CD14-positive monocyte (primary cell): ENCODE data around the gene GNPNAT1. TPM values are rescaled to one million over a fixed set of nuclear protein-coding genes. Genes with fewer than 3 reads are reported as not detected.

Experiments
- DNase-seq, 3 donors: peaks; one replicate each; pipeline ENCODE4 v3.0.0-alpha.2; 2011 to 2022
- H2AFZ ChIP-seq: 2 replicates; pipeline ENCODE4 v1.6.0; 2012; ENCODE audit warnings: mild to moderate bottlenecking, low read depth, low read length, inconsistent platforms; ENCODE audit not compliant: insufficient read depth, poor library complexity, severe bottlenecking
- H3K27ac ChIP-seq, 2 donors: 1 replicate in 1 of 2; 2 replicates in 1 of 2; pipeline ENCODE4 v1.5.1; 2012 to 2013; ENCODE audit warnings: low read length in 2 of 2, control low read depth in 1 of 2, inconsistent platforms in 1 of 2, low read depth in 1 of 2, mild to moderate bottlenecking in 1 of 2
- H3K27me3 ChIP-seq, 2 donors: one replicate each; pipeline versions ENCODE4 v1.6.0 to v1.6.1; 2011 to 2013; ENCODE audit warnings: low read length in 2 of 2; ENCODE audit not compliant: control insufficient read depth in 2 of 2, insufficient read depth in 2 of 2
- H3K36me3 ChIP-seq, 2 donors: replicated peaks in 1 of 2; 1 replicate in 1 of 2; 2 replicates in 1 of 2; pipeline versions ENCODE4 v1.5.1 to v1.6.1; 2012 to 2013; ENCODE audit warnings: low read length in 2 of 2, control low read depth in 1 of 2, inconsistent platforms in 1 of 2, mild to moderate bottlenecking in 1 of 2; ENCODE audit not compliant: insufficient read depth in 2 of 2, control insufficient read depth in 1 of 2
- H3K4me1 ChIP-seq, 2 donors: 1 replicate in 1 of 2; 2 replicates in 1 of 2; pipeline versions ENCODE4 v1.5.1 to v1.6.1; 2012 to 2013; ENCODE audit warnings: low read length in 2 of 2, control low read depth in 1 of 2, inconsistent platforms in 1 of 2, mild to moderate bottlenecking in 1 of 2, moderate library complexity in 1 of 2; ENCODE audit not compliant: insufficient read depth in 2 of 2, control insufficient read depth in 1 of 2
- H3K4me2 ChIP-seq: replicated peaks from 2 replicates; pipeline ENCODE3; 2012; ENCODE audit warnings: low read length, moderate library complexity, mild to moderate bottlenecking; ENCODE audit not compliant: poor library complexity, severe bottlenecking; ENCODE audit errors: extremely low read depth
- H3K4me3 ChIP-seq, 3 experiments: fragments of 200-600 bp in 1 of 3; sonication (generic) in 1 of 3; replicated peaks in 1 of 3; 1 replicate in 2 of 3; 2 replicates in 1 of 3; pipeline ENCODE4 v1.5.1; 2011 to 2013; ENCODE audit warnings: low read length in 3 of 3, mild to moderate bottlenecking in 3 of 3, control low read depth in 2 of 3, low read depth in 2 of 3, inconsistent platforms in 1 of 3, moderate library complexity in 1 of 3
- H3K79me2 ChIP-seq: 2 replicates; pipeline ENCODE4 v1.6.0; 2012; ENCODE audit warnings: mild to moderate bottlenecking, control low read depth, inconsistent platforms, low read length, moderate library complexity; ENCODE audit not compliant: insufficient read depth
- H3K9ac ChIP-seq: 2 replicates; pipeline ENCODE4 v1.6.0; 2017; ENCODE audit warnings: low read length, mild to moderate bottlenecking; ENCODE audit not compliant: insufficient read depth, poor library complexity, severe bottlenecking
- H3K9me3 ChIP-seq, 2 donors: replicated peaks in 1 of 2; 1 replicate in 1 of 2; 2 replicates in 1 of 2; pipeline versions ENCODE4 v1.5.1 to v1.6.1; 2012 to 2013; ENCODE audit warnings: low read length in 2 of 2, control low read depth in 1 of 2; ENCODE audit not compliant: control insufficient read depth in 1 of 2, insufficient read depth in 1 of 2
- H4K20me1 ChIP-seq: 2 replicates; pipeline ENCODE4 v1.6.0; 2012; ENCODE audit warnings: mild to moderate bottlenecking, low read length, control low read depth, moderate library complexity; ENCODE audit not compliant: insufficient read depth
- H3K27ac Mint-ChIP-seq, 7 donors: one replicate each; pipeline ENCODE4 v1.8.0; 2020; ENCODE audit warnings: mild to moderate bottlenecking in 7 of 7, mixed read lengths in 7 of 7, moderate library complexity in 6 of 7, inconsistent platforms in 2 of 7
- H3K27me3 Mint-ChIP-seq, 3 donors: one replicate each; pipeline ENCODE4 v1.8.0; 2021 to 2022; ENCODE audit warnings: low read depth in 3 of 3, mild to moderate bottlenecking in 3 of 3, mixed read lengths in 3 of 3, moderate library complexity in 3 of 3, inconsistent platforms in 1 of 3
- H3K36me3 Mint-ChIP-seq, 2 donors: one replicate each; pipeline ENCODE4 v1.8.0; 2020; ENCODE audit warnings: mixed read lengths in 2 of 2, inconsistent platforms in 1 of 2, mild to moderate bottlenecking in 1 of 2
- H3K4me1 Mint-ChIP-seq: one replicate; pipeline ENCODE4 v1.8.0; 2020; ENCODE audit warnings: mild to moderate bottlenecking, mixed read lengths
- H3K4me3 Mint-ChIP-seq, 2 donors: one replicate each; pipeline ENCODE4 v1.8.0; 2020; ENCODE audit warnings: mild to moderate bottlenecking in 2 of 2, mixed read lengths in 2 of 2, moderate library complexity in 1 of 2
- H3K9me3 Mint-ChIP-seq, 7 donors: one replicate each; pipeline ENCODE4 v1.8.0; 2020 to 2022; ENCODE audit warnings: mixed read lengths in 7 of 7, mild to moderate bottlenecking in 6 of 7, moderate library complexity in 6 of 7, inconsistent platforms in 2 of 7
- CTCF ChIP-seq: fragments of 200-600 bp; IDR thresholded peaks from one replicate; pipeline ENCODE4 v1.8.0; 2022; ENCODE audit warnings: antibody characterized with exemption, mild to moderate bottlenecking
- WGBS: methylation state at CpG from one replicate; pipeline ENCODE4 v1.1.5; 2013; ENCODE audit warnings: missing lambda C conversion rate; ENCODE audit not compliant: insufficient coverage; 5-methylcytosine and 5-hydroxymethylcytosine counted together
- intact Hi-C, 2 donors: fragments of 100-400 bp; cut with micrococcal nuclease; formaldehyde crosslinking; loops; one replicate each; pipeline versions ENCODE4 v1.15.0 to v1.15.1; 2023
- polyA plus RNA-seq, 3 donors: library from polyadenylated mRNA; depleted of rRNA in 1 of 3; unstranded in 2 of 3; stranded (reverse) in 1 of 3; fragments of 300-500 nt in 2 of 3; fragments of >200 nt in 1 of 3; fragmentation: Illumina TruSeq in 2 of 3; gene quantifications; 1 replicate in 2 of 3; 2 replicates in 1 of 3; pipeline ENCODE4 v1.2.3, GENCODE V29; 2012 to 2021

The GNPNAT1 gene
- polyA plus RNA-seq, 3 donors: 1.1 to 3.1 (median 1.9) TPM

GRCh38 chr14:52776816-52777215 lies 14.6 kb downstream of the GNPNAT1 start:
- DNase-seq: no peak
- no peak overlapping the region for H3K27ac Mint-ChIP-seq
- no peaks in the 10 kb centered on the region for H3K27me3 Mint-ChIP-seq
- H3K9me3 ChIP-seq: no peaks in the 10 kb centered on the region
- intact Hi-C loops: no loop called here
- no peak overlapping the region for H3K4me3 Mint-ChIP-seq
- peaks cover 47 to 58% of the 10 kb centered on the region in 2 donors for H3K36me3 Mint-ChIP-seq
- H4K20me1 ChIP-seq: no peaks in the 10 kb centered on the region
- H3K9ac ChIP-seq: no peak overlapping the region
- no peaks in the 10 kb centered on the region for H3K79me2 ChIP-seq
- H3K4me3 ChIP-seq: no peak overlapping the region
- H3K9me3 Mint-ChIP-seq: no peaks in the 10 kb centered on the region
- H3K4me1 ChIP-seq: no peaks in the 10 kb centered on the region
- H3K4me1 Mint-ChIP-seq: no peaks in the 10 kb centered on the region
- H3K27ac ChIP-seq: no peak overlapping the region
- 92% methylated on average over 3 of the region's 7 CpGs for WGBS
- H3K36me3 ChIP-seq: peaks cover 37 to 65% of the 10 kb centered on the region in 2 donors
- no peak for TF ChIP-seq CTCF
- H3K27me3 ChIP-seq: no peaks in the 10 kb centered on the region
- no peak overlapping the region for H2AFZ ChIP-seq
- H3K4me2 ChIP-seq: no peak overlapping the region

GRCh38 chr14:52769887-52770286 lies 21.5 kb downstream of the GNPNAT1 start:
- TF ChIP-seq CTCF: no peak
- Mint-ChIP-seq H3K27ac (peak overlapping the region in 1 of 7 donors; percentile 6), H3K27me3 (no peaks in the 10 kb centered on the region)

More at GRCh38 chr14:52769887-52770286, 21.5 kb downstream of the GNPNAT1 start:
- intact Hi-C loops: loop anchor here in 1 of 2 donors (2.0 kb wide), 1 partner anchor 15 kb away; no protein-coding TSS in a partner anchor
- no peaks in the 10 kb centered on the region for H3K9me3 Mint-ChIP-seq
- no peak for DNase-seq
- Histone ChIP-seq H3K27me3 (no peaks in the 10 kb centered on the region), H3K36me3 (peaks cover 77 to 98% of the 10 kb centered on the region in 2 donors), H3K79me2 (no peaks in the 10 kb centered on the region), H3K9ac (no peak overlapping the region), H3K27ac (no peak overlapping the region), H3K4me3 (no peak overlapping the region), H3K9me3 (no peaks in the 10 kb centered on the region), H2AFZ (no peak overlapping the region), H4K20me1 (no peaks in the 10 kb centered on the region), H3K4me1 (no peaks in the 10 kb centered on the region), H3K4me2 (no peak overlapping the region)
- H3K36me3 Mint-ChIP-seq: peaks cover 74 to 87% of the 10 kb centered on the region in 2 donors
- H3K4me1 Mint-ChIP-seq: no peaks in the 10 kb centered on the region
- H3K4me3 Mint-ChIP-seq: no peak overlapping the region
